ENCODE measurements around the gene ADCY5.

Gene ADCY5

GRCh38 chr3:123424999-123425712 lies 23.7 kb downstream of the ADCY5 start:
- no peak for DNase-seq

- no peak for DNase-seq
These were observed 24.4 kb downstream of the ADCY5 start for GRCh38 chr3:123424321-123424998.

GRCh38 chr3:123423806-123424205 lies 25.1 kb downstream of the ADCY5 start:
- DNase-seq, result no peak

- no peak for DNase-seq
These were observed 25.9 kb downstream of the ADCY5 start for GRCh38 chr3:123423031-123423430.

GRCh38 chr3:123422457-123422856 lies 26.4 kb downstream of the ADCY5 start:
- DNase-seq, result no peak

- peak; percentile 31 for DNase-seq
These were observed 27.3 kb downstream of the ADCY5 start for GRCh38 chr3:123421353-123422174.

GRCh38 chr3:123420416-123420968 lies 28.4 kb downstream of the ADCY5 start:
- DNase-seq, result no peak

- no peak for DNase-seq
These were observed 29.0 kb downstream of the ADCY5 start for GRCh38 chr3:123419850-123420297.

- DNase-seq, result no peak
These were observed 29.6 kb downstream of the ADCY5 start for GRCh38 chr3:123419181-123419849.

GRCh38 chr3:123416647-123417046 lies 32.2 kb downstream of the ADCY5 start:
- DNase-seq, result no peak

GRCh38 chr3:123416173-123416572 lies 32.7 kb downstream of the ADCY5 start:
- no peak for DNase-seq

- DNase-seq, result peak; percentile 9
These were observed 33.7 kb downstream of the ADCY5 start for GRCh38 chr3:123414973-123415775.

GRCh38 chr3:123412811-123413604 lies 35.9 kb downstream of the ADCY5 start:
- DNase-seq, result no peak

- no peak for DNase-seq
These were observed 36.8 kb downstream of the ADCY5 start for GRCh38 chr3:123412076-123412475.

- no peak for DNase-seq
These were observed 37.4 kb downstream of the ADCY5 start for GRCh38 chr3:123411340-123412040.

- no peak for DNase-seq
These were observed 38.8 kb downstream of the ADCY5 start for GRCh38 chr3:123410149-123410515.

- peak; percentile 28 for DNase-seq
These were observed 39.3 kb downstream of the ADCY5 start for GRCh38 chr3:123409443-123410148.

- DNase-seq, result no peak
These were observed 42.3 kb downstream of the ADCY5 start for GRCh38 chr3:123406598-123406997.

GRCh38 chr3:123405936-123406510 lies 42.9 kb downstream of the ADCY5 start:
- no peak for DNase-seq

Data from COR-L47 (cell line).